T follicular helper cell (primary cell): Measurements from ENCODE around the gene BCL6.

ENCODE experiments used
- DNase-seq: peaks from one replicate; pipeline ENCODE4 v3.0.0-alpha.2; 2020; ENCODE audit warnings: low read depth

BCL6 gene

GRCh38 chr3:187739094-187739560 lies 6.1 kb downstream of the BCL6 start:
- no peak for DNase-seq

- DNase-seq: peak; percentile 46
These were observed 6.8 kb downstream of the BCL6 start for GRCh38 chr3:187738331-187739093.

GRCh38 chr3:187738071-187738330 lies 7.3 kb downstream of the BCL6 start:
- no peak for DNase-seq

- no peak for DNase-seq
These were observed 7.7 kb downstream of the BCL6 start for GRCh38 chr3:187737368-187738070.

GRCh38 chr3:187737006-187737367 lies 8.3 kb downstream of the BCL6 start:
- no peak for DNase-seq

- no peak for DNase-seq
These were observed 8.8 kb downstream of the BCL6 start for GRCh38 chr3:187736418-187736871.

GRCh38 chr3:187735837-187736236 lies 9.4 kb downstream of the BCL6 start:
- DNase-seq: no peak

- no peak for DNase-seq
These were observed 9.9 kb downstream of the BCL6 start for GRCh38 chr3:187735383-187735782.

GRCh38 chr3:187734841-187735240 lies 10.4 kb downstream of the BCL6 start:
- no peak for DNase-seq

- no peak for DNase-seq
These were observed 11.9 kb downstream of the BCL6 start for GRCh38 chr3:187733371-187733770.

- no peak for DNase-seq
These were observed 15.7 kb downstream of the BCL6 start for GRCh38 chr3:187729598-187729997.

- no peak for DNase-seq
These were observed 16.2 kb downstream of the BCL6 start for GRCh38 chr3:187728940-187729583.

GRCh38 chr3:187728248-187728647 lies 17.0 kb downstream of the BCL6 start:
- DNase-seq: no peak

- no peak for DNase-seq
These were observed 18.7 kb downstream of the BCL6 start for GRCh38 chr3:187726564-187726963.

GRCh38 chr3:187725653-187726370 lies 19.5 kb downstream of the BCL6 start:
- DNase-seq: no peak

- DNase-seq: no peak
These were observed 20.0 kb downstream of the BCL6 start for GRCh38 chr3:187725224-187725623.

- DNase-seq: no peak
These were observed 23.1 kb downstream of the BCL6 start for GRCh38 chr3:187722206-187722612.

GRCh38 chr3:187721055-187721454 lies 24.2 kb downstream of the BCL6 start:
- DNase-seq: no peak

GRCh38 chr3:187720337-187720670 lies 25.0 kb downstream of the BCL6 start:
- DNase-seq: no peak

GRCh38 chr3:187719628-187720336 lies 25.5 kb downstream of the BCL6 start:
- DNase-seq: no peak

- DNase-seq: no peak
These were observed 26.5 kb downstream of the BCL6 start for GRCh38 chr3:187718802-187719201.

GRCh38 chr3:187717572-187717971 lies 27.7 kb downstream of the BCL6 start:
- no peak for DNase-seq
